ENCODE results near the gene ZSCAN9.
A peak's percentile ranks its signal among the peaks of the same experiment; 100 is the strongest.

Gene ZSCAN9

DNA sequence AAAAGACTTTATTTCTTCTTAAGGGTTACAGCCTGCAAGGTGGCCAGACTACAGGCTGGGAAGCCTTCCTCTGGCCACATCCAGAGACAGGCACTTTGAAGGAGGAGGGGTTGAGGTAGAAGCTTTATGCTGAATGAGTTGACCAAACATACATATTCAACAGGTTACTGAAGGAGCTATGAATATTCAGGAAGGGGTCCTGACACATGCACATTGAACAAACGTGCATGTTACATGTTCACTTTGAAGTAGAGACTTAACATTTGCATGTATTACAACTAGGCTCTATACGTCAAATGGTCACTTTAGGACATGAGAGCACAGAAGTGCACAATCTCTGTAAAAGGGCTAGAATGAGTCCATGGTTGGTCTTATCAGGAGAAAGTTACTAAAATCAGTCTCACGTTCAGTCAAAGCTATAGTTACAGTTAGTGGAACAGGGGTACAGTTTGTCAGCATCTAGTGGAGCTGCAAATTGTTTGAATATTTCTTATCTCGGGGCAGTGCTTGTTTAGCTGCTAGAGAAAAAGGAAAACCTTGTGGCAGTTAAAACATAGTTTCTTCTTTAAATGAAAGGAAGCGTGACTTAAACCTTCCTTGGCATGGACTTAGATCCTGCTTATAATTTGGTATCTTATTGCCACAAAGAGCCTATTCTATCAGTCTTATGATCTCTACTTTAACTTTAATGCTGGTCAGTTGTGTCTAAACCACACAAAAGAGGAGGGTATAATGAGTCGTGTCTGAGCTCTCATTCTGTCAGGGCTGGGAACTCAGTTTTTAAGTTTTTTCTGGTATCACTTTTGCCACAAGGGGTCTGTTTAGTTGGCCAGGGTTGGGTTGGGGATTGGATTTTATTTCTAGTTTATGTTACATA, 4.6 kb upstream of the ZSCAN9 start:
- no peak for DNase-seq (ENCODE audit: low read depth)
- H3K4me3 ChIP-seq (ENCODE audit: low read depth, low read length), result no peak overlapping the region
- TF ChIP-seq, protein P1, sequence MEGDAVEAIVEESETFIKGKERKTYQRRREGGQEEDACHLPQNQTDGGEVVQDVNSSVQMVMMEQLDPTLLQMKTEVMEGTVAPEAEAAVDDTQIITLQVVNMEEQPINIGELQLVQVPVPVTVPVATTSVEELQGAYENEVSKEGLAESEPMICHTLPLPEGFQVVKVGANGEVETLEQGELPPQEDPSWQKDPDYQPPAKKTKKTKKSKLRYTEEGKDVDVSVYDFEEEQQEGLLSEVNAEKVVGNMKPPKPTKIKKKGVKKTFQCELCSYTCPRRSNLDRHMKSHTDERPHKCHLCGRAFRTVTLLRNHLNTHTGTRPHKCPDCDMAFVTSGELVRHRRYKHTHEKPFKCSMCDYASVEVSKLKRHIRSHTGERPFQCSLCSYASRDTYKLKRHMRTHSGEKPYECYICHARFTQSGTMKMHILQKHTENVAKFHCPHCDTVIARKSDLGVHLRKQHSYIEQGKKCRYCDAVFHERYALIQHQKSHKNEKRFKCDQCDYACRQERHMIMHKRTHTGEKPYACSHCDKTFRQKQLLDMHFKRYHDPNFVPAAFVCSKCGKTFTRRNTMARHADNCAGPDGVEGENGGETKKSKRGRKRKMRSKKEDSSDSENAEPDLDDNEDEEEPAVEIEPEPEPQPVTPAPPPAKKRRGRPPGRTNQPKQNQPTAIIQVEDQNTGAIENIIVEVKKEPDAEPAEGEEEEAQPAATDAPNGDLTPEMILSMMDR (IDR thresholded peaks at IDR 0.05; ENCODE audit: low read depth, low read length, missing control alignments), result no peak

DNA sequence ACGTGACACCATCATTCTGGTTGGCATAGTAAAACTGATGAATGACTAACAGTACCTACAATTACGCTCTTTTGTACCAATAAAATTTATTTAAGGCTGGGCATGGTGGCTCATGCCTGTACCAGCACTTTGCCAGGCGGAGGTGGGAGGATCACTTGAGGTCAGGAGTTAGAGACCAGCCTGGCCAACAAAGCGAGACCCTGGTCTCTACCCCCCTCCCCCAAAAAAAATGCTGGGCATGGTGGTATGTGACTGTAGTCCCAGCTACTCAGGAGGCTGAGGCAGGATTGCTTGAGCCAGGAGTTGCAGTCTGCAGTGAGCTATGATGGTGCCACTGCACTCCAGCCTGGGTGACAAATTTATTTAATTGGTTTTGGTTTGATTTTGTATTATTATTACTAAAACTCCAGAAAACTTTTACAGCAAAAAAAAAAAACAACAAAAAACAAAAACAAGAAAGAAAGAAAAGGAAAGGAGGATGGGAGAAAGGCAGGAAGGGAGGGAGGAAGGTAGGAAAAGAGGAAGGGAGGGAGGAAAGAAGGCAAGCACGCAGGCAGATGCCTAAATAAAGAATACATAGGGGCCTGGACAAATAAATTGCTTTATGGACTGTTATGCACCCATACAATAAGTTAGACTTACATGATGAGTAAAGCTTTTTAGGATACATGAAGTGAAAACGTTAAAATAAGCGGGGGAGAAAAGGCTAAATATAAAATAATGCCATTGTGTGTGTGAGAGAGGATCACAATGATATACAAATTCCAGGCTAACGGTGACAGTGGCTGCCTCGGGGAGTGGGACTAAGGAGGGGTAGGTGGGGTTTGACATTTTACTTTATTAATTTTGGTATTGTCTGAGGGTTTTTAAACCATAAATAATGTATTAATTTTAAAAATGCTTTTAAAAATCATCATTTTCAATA, 682 bp upstream of the ZSCAN9 start:
- DNase-seq (ENCODE audit: low read depth), result no peak
- TF ChIP-seq, protein P1 (IDR thresholded peaks at IDR 0.05; ENCODE audit: low read depth, low read length, missing control alignments), result no peak
- peak overlapping the region; percentile 93 for H3K4me3 ChIP-seq (ENCODE audit: low read depth, low read length)

DNA sequence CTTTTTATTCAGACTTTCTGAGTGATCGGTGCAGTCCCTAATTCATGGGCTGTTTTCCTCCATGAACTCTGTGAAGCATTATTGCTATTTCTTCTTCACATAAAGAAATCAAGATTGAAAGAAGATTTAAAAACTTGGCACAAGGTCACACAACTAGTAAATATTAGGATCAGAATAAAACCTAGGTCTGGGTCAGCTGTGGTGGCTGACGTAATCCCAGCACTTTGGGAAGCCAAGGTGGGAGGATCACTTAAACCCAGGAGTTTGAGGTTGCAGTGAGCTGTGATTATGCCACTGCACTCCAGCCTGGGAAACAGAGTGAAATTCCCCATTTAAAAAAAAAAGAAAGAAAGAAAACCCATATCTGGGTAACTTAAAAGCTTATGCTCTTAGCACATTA, 1.4 kb downstream of the ZSCAN9 start:
- H3K4me3 ChIP-seq (ENCODE audit: low read depth, low read length), result no peak overlapping the region; the same call in 1 of the 2 replicates
- no peak for DNase-seq (ENCODE audit: low read depth)
- TF ChIP-seq, protein P1 (IDR thresholded peaks at IDR 0.05; ENCODE audit: low read depth, low read length, missing control alignments), result no peak

DNA sequence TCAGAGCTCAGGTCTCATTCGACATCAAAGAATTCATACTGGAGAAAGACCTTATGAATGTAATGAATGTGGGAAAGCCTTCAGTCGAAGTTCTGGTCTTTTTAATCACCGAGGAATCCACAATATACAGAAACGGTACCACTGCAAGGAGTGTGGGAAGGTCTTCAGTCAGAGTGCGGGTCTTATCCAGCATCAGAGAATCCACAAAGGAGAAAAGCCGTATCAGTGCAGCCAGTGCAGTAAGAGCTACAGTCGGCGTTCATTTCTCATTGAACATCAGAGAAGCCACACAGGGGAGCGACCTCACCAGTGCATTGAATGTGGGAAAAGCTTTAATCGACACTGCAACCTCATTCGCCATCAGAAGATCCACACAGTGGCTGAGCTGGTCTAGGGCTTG, 7.7 kb downstream of the ZSCAN9 start:
- H3K4me3 ChIP-seq (ENCODE audit: low read depth, low read length), result no peak overlapping the region
- no peak for DNase-seq (ENCODE audit: low read depth)
- TF ChIP-seq, protein P1 (IDR thresholded peaks at IDR 0.05; ENCODE audit: low read depth, low read length, missing control alignments), result no peak

DNA sequence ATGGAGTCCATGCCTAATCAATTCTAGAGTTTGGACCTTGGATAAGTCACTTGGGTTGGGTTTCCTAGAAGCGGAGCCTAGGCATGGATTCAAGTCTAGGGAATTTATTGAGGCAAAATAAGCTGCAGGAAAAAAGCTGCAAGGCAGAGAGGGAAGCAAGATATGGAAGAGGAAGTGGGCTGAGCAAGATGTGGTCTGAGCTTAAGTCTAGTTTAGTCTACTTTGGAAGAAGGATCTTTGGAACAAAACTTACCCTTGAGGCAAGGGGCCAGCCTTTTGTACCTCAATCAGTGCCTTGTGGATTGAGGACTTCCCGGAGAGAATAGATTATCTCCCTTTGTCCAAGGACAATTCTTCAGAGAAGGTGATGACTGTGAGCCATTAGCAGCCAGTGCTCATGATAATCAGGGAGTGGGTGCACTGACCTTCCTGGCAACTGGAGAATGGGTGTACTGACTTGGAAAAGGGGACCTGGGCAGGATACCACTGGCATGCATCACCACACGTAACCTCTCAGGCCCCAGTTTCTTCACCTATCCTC, 10.9 kb downstream of the ZSCAN9 start:
- no peak overlapping the region for H3K4me3 ChIP-seq (ENCODE audit: low read depth, low read length)
- TF ChIP-seq, protein P1 (IDR thresholded peaks at IDR 0.05; ENCODE audit: low read depth, low read length, missing control alignments), result no peak
- no peak for DNase-seq (ENCODE audit: low read depth)

DNA sequence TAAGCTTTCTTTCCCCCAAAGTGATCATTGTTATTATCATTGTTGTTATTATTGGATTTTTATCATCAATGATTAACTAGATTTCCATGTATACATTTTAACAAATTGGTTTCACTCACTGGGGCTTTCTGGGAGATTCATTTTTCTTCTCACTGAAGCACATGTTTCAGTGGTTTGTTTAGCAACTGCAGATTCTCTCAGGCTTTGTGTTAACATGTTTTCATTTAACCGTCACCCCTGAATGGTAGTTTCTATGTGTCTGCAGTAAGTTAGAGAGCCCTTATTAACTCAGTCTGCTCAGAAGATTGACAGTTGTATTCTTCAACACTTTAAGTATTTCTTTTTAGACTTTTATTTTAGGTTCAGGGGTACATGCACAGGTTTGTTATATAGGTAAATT, 14.6 kb downstream of the ZSCAN9 start:
- DNase-seq (ENCODE audit: low read depth), result no peak
- no peak overlapping the region for H3K4me3 ChIP-seq (ENCODE audit: low read depth, low read length)
- TF ChIP-seq, protein P1 (IDR thresholded peaks at IDR 0.05; ENCODE audit: low read depth, low read length, missing control alignments), result no peak
